GM12878 (cell line): Measurements from ENCODE around the gene AQP3. TPM values are rescaled to one million over a fixed set of nuclear protein-coding genes. Genes with fewer than 3 reads are reported as not detected.
A peak's percentile ranks its signal among the peaks of the same experiment; 100 is the strongest.

Experiments used
- ATAC-seq: fragments of 200-7000 bp; cut with Tn5 transposase; 3 replicates; pipeline ENCODE4 v1.9.1; 2020; ENCODE audit warnings: mild to moderate bottlenecking, moderate library complexity
- BruUV-seq: library from RNA; stranded (reverse); fragments of 400-500 nt; replicated peaks from 2 replicates; lab custom pipeline; 2021; lab: Mats Ljungman, UMichigan
- CTCF ChIA-PET: fragments of 300-600 bp; sonication (Branson Sonifier 250); formaldehyde crosslinking; extraction: SDS; loops from one replicate; lab custom pipeline; 2021; ENCODE audit warnings: inconsistent platforms; lab: Yijun Ruan, JAX
- POLR2A ChIA-PET: fragments of 350-600 bp; formaldehyde crosslinking; extraction: SDS; loops from one replicate; lab custom pipeline; 2021; ENCODE audit warnings: inconsistent platforms; lab: Charles Lee
- RAD21 ChIA-PET: fragments of 300-600 bp; sonication (Branson Sonifier 250); formaldehyde crosslinking; loops from one replicate; lab custom pipeline; 2023; ENCODE audit warnings: antibody characterized with exemption; ENCODE audit not compliant: unreplicated experiment; lab: Charles Lee
- SMC1A ChIA-PET: fragments of 300-600 bp; sonication (Branson Sonifier 250); formaldehyde crosslinking; loops from one replicate; lab custom pipeline; 2023; ENCODE audit not compliant: unreplicated experiment, uncharacterized antibody; lab: Charles Lee
- DNase-seq: peaks from one replicate; pipeline ENCODE4 v3.0.0-alpha.2; 2011; ENCODE audit warnings: low read depth, low spot score
- FAIRE-seq: peaks from 3 replicates; lab custom pipeline; 2011; peaks lifted over from hg19 to GRCh38; lab: Jason Lieb, UNC
- H2AFZ ChIP-seq: 2 replicates; pipeline ENCODE4 v1.6.0; 2011; ENCODE audit warnings: low read depth, low read length, control low read depth; ENCODE audit not compliant: control insufficient read depth
- H3K27ac ChIP-seq: 2 replicates; pipeline ENCODE4 v1.5.1; 2011; ENCODE audit warnings: control low read depth; ENCODE audit not compliant: control insufficient read depth, insufficient read depth
- H3K27me3 ChIP-seq, 2 experiments: replicated peaks in 1 of 2; 2 replicates each; pipeline versions ENCODE4 v1.6.0 to v1.6.1; 2011; ENCODE audit warnings: low read length in 1 of 2; ENCODE audit not compliant: control insufficient read depth in 2 of 2, insufficient read depth in 2 of 2
- H3K36me3 ChIP-seq, 2 experiments: 2 replicates each; pipeline ENCODE4 v1.5.1; 2011; ENCODE audit warnings: low read length in 1 of 2; ENCODE audit not compliant: control insufficient read depth in 2 of 2, insufficient read depth in 2 of 2
- H3K4me1 ChIP-seq: 2 replicates; pipeline ENCODE4 v1.6.1; 2011; ENCODE audit warnings: mild to moderate bottlenecking, low read length, moderate library complexity, mixed read lengths; ENCODE audit not compliant: control insufficient read depth, insufficient read depth
- H3K4me2 ChIP-seq: 2 replicates; pipeline ENCODE4 v1.6.0; 2011; ENCODE audit warnings: control low read depth; ENCODE audit not compliant: control insufficient read depth, insufficient read depth
- H3K4me3 ChIP-seq: fragments of 200-600 bp; sonication (generic); 2 replicates; pipeline ENCODE4 v1.5.1; 2016
- H3K79me2 ChIP-seq: 2 replicates; pipeline ENCODE4 v1.6.0; 2011; ENCODE audit warnings: low read length; ENCODE audit not compliant: control insufficient read depth, insufficient read depth
- H3K9ac ChIP-seq: 2 replicates; pipeline ENCODE4 v1.8.0; 2011; ENCODE audit warnings: low read length, control low read depth, mixed read lengths; ENCODE audit not compliant: control insufficient read depth, insufficient read depth
- H3K9me3 ChIP-seq: replicated peaks from 3 replicates; pipeline ENCODE4 v1.5.1; 2011; ENCODE audit warnings: mild to moderate bottlenecking, low read length; ENCODE audit not compliant: control insufficient read depth, insufficient read depth
- H4K20me1 ChIP-seq: 2 replicates; pipeline ENCODE4 v1.6.0; 2011; ENCODE audit not compliant: control insufficient read depth, insufficient read depth
- IKZF1 ChIP-seq: fragments of 450-650 bp; conservative IDR thresholded peaks from 2 replicates; pipeline ENCODE4 v1.6.1; 2017; ENCODE audit warnings: antibody characterized with exemption, mild to moderate bottlenecking
- MXI1 ChIP-seq: fragments of 150-350 bp; IDR thresholded peaks from 2 replicates; pipeline ENCODE4 v1.6.1; 2011; ENCODE audit warnings: low read depth, mild to moderate bottlenecking, inconsistent platforms, low read length, improper control_type of control experiment
- NFIC ChIP-seq: IDR thresholded peaks from 2 replicates; pipeline ENCODE4 v1.6.1; 2012; ENCODE audit warnings: low read depth, mild to moderate bottlenecking, inconsistent platforms, low read length, moderate library complexity
- NFYA ChIP-seq: IDR thresholded peaks from 2 replicates; pipeline ENCODE4 v1.6.1; 2011; ENCODE audit warnings: low read depth, mild to moderate bottlenecking, low read length, improper control_type of control experiment, borderline replicate concordance
- NFYB ChIP-seq: IDR thresholded peaks from 2 replicates; pipeline ENCODE4 v1.6.1; 2011; ENCODE audit warnings: low read depth, mild to moderate bottlenecking, low read length, improper control_type of control experiment, moderate library complexity; ENCODE audit not compliant: insufficient read depth
- NR2F1 ChIP-seq: fragments of 450-650 bp; conservative IDR thresholded peaks from 2 replicates; pipeline ENCODE4 v1.6.1; 2017; ENCODE audit warnings: mild to moderate bottlenecking
- RELA ChIP-seq: fragments of 450-650 bp; IDR thresholded peaks from 2 replicates; pipeline ENCODE4 v1.8.0; 2014; ENCODE audit warnings: borderline replicate concordance; ENCODE audit not compliant: partially characterized antibody
- STAT1 ChIP-seq: fragments of 450-650 bp; conservative IDR thresholded peaks from 2 replicates; pipeline ENCODE4 v1.6.1; 2014; ENCODE audit warnings: antibody characterized with exemption, mild to moderate bottlenecking
- SUZ12 ChIP-seq: fragments of 200-600 bp; sonication (generic); IDR thresholded peaks from one replicate; pipeline ENCODE4 v1.6.1; 2018; ENCODE audit warnings: antibody characterized with exemption, mild to moderate bottlenecking; ENCODE audit not compliant: unreplicated experiment
- TAF1 ChIP-seq: IDR thresholded peaks from 2 replicates; pipeline ENCODE4 v1.6.1; 2011; ENCODE audit warnings: mild to moderate bottlenecking, low read depth, low read length, borderline replicate concordance
- WRNIP1 ChIP-seq: IDR thresholded peaks from 2 replicates; pipeline ENCODE4 v1.6.1; 2011; ENCODE audit warnings: low read depth, low read length, improper control_type of control experiment, borderline replicate concordance
- ZBED1 ChIP-seq: IDR thresholded peaks from 2 replicates; pipeline ENCODE4 v1.6.1; 2016; ENCODE audit warnings: borderline replicate concordance
- WGBS: methylation state at CpG from one replicate; pipeline ENCODE4 v1.1.6; 2016; ENCODE audit warnings: low lambda C conversion rate; ENCODE audit not compliant: insufficient replicate concordance, insufficient coverage; ENCODE audit errors: missing lambda C conversion rate; 5-methylcytosine and 5-hydroxymethylcytosine counted together
- in situ Hi-C: fragments of 300-500 bp; cut with MboI; formaldehyde crosslinking; loops from 9 replicates; pipeline ENCODE4 v1.14.3; 2018; ENCODE audit warnings: mixed read lengths
- intact Hi-C: fragments of 100-400 bp; cut with micrococcal nuclease; formaldehyde crosslinking; loops from one replicate; pipeline ENCODE4 v1.14.2; 2022; ENCODE audit not compliant: unreplicated experiment
- polyA plus RNA-seq, 11 experiments: library from polyadenylated mRNA; depleted of rRNA in 4 of 11; unstranded in 6 of 11; stranded (reverse) in 5 of 11; fragments of >200 nt; fragmentation: Nextera tagmentation in 4 of 11; fragmentation: Illumina TruSeq in 1 of 11; extraction: Ambion mirVana in 4 of 11; extraction: Trizol in 1 of 11; gene quantifications; 1 replicate in 1 of 11; 2 replicates in 10 of 11; pipeline versions ENCODE4 v1.2.1 to v1.2.3, GENCODE V29; 2011 to 2016; ENCODE audit warnings: inconsistent platforms in 2 of 11, missing spikeins in 2 of 11, low read depth in 1 of 11
- total RNA-seq, 4 experiments: library from RNA; depleted of rRNA in 3 of 4; stranded (reverse); fragments of >200 nt in 3 of 4; fragmentation: Illumina TruSeq in 1 of 4; extraction: Trizol in 1 of 4; gene quantifications; 2 replicates each; pipeline versions ENCODE4 v1.2.1 to v1.2.3, GENCODE V29; 2013 to 2021

Gene AQP3
- total and polyA plus RNA-seq, 10 of the 15 experiments (the other 5 are each of a cell fraction or from before 2014, with no cell fraction given) = 0.60 to 11.8 (median 4.5) TPM

DNA sequence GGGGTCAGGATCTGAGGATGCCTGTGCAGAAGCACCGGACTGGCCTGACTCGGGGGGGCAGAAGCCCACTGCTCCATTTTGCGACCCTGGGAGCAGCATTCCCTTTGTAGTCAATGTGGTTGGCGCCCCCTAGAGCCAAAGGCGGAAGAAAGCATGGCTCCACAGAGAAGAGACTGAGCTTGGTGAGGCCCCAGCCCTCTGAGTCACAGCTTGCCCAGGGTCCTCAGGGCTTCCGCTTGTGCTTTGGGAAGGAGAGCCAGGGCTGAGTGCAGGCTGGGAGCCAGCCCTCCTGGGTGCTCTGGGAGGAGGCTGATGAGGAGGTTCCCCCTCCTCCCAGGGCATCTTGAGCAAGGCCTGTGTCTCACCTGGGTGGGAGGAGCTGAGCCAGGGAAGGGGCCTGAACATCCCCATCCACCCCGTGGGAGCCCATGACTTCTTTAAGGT lies 5.5 kb upstream of the AQP3 start (continued):
- TF ChIP-seq TAF1 (no peak), ZBED1 (no peak), WRNIP1 (no peak), NFYA (no peak), SUZ12 (no peak), MXI1 (no peak), NFYB (no peak), STAT1 (no peak), RELA (no peak), IKZF1 (0 out of 2 replicates have a peak, but pooled peaks have one; percentile 26)
- TF ChIP-seq, all 136 proteins: peak for 7

DNA sequence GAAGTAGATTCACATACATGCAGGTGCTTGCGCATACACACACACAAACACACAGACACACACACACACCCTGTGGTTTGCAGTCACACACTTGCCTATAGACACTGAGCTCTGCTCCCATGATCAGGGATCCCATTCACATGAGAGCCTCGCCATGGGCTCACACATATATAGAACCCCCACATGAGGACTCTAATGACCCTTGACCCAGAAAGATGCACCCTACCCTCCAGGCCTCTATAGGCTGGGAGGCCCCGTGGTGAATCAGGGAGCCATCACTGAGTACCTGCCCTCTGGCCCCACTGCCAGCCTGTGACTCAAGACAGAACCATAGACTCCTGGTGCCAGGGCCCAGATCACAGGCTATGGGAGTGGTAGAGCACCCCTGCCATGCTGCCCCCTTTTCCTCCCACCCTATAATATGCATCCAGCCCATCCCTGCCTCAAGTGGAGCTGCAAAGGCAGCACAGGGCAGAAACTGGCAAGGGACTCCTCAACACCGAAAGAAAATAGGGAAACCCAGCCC lies 3.3 kb upstream of the AQP3 start:
- CTCF ChIA-PET = interaction anchor here (1.1 to 8.9 kb wide), 6 partner anchors 8 to 166 kb away, joined by 3 to 154 read pairs (median 42); partner anchors contain the start of genes AQP7 and NOL6
- in situ Hi-C loops = no loop called here
- FAIRE-seq (no peak), DNase-seq (no peak), ATAC-seq (no peak)
- RAD21 ChIA-PET = interaction anchor here (0.7 kb wide), 1 partner anchor 47 kb away, joined by 3 read pairs; no protein-coding TSS in a partner anchor
- H3K27me3 ChIP-seq = 0 out of 4 replicates have a peak, but pooled peaks cover 0 to 1% of the 10 kb centered on the region in 2 experiments
- POLR2A ChIA-PET = interaction anchor here (0.7 kb wide), 1 partner anchor 10 kb away, joined by 8 read pairs; no protein-coding TSS in a partner anchor
- no peak overlapping the region for H3K4me3 ChIP-seq
- peaks cover 49% of the 10 kb centered on the region for H3K4me1 ChIP-seq
- no peak overlapping the region for H3K9ac ChIP-seq
- H3K79me2 ChIP-seq = no peaks in the 10 kb centered on the region
- no peaks in the 10 kb centered on the region for H3K9me3 ChIP-seq
- H3K36me3 ChIP-seq = no peaks in the 10 kb centered on the region
- no TSS peak for BruUV-seq
- TF ChIP-seq NR2F1 (no peak), SUZ12 (no peak), NFIC (no peak)
- SMC1A ChIA-PET = interaction anchor here (1.9 kb wide), 1 partner anchor 9 kb away, joined by 4 read pairs; no protein-coding TSS in a partner anchor
- H3K27ac ChIP-seq = no peak overlapping the region
- intact Hi-C loops = loop anchor here (10.0 kb wide), 1 partner anchor 166 kb away; no protein-coding TSS in a partner anchor
- no peak overlapping the region for H3K4me2 ChIP-seq
- H2AFZ ChIP-seq = no peak overlapping the region
- H4K20me1 ChIP-seq = no peaks in the 10 kb centered on the region
- WGBS = 60% methylated on average over 4 of the region's 4 CpGs
